NCI-H1105 treated with DMSO at 0.1 percent for 48 hours (cell line): ENCODE data around the gene DUSP22.

Experiments used
- DNase-seq: peaks from one replicate; lab custom pipeline; 2025; lab: John Stamatoyannopoulos, UW

DUSP22 gene

DNA sequence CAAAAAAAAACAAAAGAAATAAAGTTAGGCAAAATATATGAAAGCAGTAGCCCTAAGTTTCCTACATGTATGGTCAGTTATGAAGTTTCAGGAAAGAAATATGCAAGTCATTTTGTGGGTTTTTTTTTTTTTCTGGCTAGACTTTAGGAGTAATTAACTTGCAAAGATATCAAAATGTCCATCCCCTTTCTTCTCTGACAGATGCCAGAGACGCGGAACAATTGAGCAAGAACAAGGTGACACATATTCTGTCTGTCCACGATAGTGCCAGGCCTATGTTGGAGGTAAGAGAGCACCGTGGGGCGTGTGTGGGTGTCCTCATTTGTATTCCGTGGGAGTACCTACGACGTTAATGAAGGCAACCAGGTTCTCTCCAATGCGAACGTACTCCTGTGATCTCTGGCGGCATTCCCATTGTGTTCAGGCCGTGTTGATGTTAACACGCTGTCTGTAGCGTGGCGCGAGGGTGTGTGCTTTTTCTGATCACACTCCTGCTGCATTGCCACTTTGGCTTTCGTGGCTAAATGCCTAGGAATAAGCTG lies 19.5 kb downstream of the DUSP22 start:
- no peak for DNase-seq

DNA sequence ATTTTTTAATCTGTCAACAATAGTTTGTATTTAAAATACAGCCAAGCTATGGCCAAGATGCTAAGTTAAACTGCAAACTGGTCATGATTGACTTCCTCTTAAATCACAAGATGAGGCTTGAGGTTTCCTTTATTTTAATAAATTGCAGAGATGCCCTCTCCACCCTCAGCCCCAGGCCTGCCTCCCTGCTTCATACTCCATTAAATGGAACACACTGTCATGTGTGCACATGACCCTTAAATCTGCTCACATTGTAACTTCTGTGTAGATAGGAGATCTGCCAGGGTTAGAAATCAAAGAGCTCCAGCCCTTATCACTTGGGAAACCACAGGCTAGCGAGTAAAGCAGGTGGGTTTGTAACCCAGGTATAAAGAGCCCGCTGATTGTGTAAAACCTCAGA lies 20.8 kb downstream of the DUSP22 start:
- DNase-seq: no peak

DNA sequence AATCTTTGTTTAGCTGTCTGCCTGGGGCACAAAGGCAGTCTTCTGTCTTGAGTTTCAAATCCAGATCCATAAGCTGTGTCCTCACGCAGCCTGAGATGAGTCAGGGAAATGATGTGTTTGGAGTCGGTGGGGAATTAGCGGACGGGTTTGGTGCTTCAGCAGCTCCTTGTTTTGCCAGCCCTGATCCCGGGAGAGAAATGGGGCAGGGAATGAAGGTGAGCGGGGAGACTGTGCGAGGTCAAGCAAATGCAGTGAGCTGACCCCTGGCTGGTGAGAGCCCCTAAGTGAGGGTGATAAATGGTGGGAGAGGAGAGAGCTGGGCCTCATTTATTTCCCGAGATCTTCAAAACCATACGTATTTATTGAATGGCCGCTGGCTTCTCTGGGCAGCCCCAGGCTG lies 21.6 kb downstream of the DUSP22 start:
- no peak for DNase-seq

DNA sequence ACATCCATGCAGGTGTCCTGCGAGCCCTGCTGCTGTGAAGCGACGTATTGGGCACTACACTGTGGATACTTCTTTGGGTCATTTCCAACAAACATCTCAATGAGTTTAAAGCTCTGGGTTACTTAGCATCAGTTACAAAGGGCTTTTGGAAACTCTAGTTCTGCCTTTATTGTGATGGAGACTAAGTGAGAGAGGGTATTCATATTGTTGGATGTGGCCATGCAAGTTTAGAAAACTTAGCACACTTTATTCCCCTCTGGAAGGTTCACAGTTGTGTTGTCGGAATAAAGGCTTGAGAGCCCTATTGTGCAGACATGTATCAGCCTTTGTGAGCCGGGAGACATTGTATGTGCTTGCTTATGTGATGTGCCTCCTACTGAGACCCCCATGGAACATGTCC lies 22.1 kb downstream of the DUSP22 start:
- no peak for DNase-seq

DNA sequence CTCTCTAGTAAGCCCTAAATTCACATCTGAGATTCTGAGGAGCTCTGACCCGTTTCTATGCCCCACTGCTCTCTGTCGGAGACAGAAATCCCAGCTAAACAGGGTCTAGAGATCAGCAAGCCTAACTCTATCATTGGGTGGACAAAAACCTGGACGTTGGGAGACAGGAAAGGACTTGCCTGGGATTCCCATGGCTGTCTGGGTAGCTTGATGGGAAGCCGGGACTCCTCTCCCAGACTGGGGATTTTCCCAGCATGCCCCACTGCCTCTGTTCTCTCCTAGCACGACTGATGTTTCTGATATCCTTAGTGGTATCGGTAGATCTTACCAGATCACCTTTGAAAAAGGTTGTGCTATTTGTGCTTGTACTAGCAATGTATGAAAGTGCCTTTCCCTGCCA lies 22.9 kb downstream of the DUSP22 start:
- DNase-seq: no peak

DNA sequence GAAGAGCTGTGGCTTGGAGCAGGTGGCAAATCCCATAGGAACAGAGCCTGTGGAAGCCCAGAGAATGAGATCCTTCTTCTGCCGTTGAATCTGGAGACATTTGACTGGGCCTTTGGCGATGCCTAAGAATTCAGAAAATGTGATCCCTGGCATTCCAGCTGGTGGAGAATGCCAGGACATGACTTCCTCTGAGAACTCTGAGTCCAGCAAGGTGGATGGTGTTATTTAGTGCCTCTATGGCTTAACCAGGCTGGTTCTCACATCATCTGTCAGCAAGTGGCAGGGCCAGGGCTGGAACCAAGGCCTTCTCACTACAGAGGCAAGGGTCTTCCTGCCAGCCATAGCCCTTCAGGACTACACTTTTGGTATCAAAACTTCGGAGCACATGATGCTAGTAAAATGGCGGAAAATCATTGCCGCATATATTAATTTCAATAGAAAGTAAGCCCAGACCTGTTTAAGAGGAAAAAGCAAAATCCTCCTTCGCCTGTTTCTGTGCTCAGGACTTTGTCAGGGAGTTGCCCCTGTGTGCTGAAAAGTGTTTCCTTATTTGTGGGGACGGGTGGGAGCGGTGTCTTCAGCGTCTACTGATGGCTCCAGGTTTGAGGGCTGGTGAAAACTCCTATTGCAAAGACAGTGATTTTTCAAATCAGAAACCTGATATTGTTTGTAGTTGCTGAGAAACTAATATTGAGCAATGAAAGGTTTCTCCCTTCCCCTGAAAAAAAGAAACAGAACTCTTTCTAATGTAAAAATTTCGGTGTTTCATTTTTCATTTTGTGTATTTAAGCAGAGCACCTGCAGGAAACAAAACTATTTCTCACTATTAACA lies 23.9 kb downstream of the DUSP22 start:
- no peak for DNase-seq

DNA sequence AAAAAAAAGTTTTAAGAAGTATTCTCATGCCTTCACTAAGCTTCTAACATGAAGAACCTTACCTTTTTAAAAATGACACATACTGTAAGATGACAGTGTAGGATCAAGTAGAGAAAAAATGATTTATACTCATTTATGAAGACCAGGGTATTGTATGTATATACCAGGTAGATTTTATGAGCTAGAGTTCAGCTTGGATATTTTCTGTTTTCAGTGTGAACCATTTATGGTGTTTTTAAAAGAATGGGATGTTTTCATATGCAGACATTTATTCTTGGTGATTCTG lies 24.4 kb downstream of the DUSP22 start:
- no peak for DNase-seq

DNA sequence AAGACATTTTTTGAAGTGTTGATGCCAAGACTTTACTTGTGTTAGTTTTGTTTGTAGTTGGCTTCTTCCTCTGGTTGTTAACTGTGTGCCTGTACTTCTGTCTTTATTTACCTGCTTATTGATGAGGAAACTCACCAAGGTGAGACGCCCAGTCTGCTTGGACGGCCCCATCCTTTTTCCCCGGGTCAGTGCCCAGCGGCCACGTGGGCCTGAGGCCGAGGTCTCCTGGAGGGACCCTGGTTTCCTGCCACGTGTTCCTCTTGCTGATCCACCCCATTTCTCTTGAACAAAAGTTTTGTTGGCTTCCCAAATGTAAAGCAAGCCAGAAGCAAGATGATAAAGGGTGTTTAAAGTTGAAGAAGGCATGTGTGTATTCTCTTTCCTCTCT lies 24.8 kb downstream of the DUSP22 start:
- no peak for DNase-seq

DNA sequence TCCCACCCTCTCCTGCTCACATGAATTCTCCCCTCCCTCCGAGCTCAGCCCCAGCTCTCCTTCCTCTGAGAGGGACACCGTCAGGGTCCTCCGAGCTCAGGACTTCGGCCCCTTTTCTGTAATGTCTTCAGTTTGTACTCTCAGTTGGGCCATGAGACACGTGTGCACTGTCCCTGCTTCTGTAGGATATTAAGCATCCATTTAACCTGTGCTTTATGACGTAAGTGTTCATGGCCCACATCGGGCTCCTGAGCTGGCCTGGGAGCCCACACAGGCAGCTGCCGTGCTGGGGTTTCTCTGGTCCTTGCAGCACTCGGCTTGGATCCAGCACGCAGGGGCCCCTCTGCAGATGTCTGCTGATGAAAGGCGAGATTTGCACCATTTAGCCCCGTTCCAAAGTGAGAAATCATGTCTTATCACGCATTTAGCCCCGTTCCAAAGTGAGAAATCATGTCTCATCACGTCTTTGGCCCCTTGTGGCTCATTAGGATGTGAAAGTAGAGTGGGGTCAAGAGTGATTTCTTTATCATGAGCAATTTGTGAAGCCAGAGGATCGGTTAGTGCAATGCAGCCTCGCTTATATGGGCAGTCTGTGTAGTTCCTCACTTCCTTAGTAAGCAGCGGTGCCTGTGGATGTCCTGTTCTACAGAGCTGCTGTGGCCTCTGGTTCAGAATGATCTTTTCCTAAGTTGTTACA lies 25.3 kb downstream of the DUSP22 start:
- no peak for DNase-seq

DNA sequence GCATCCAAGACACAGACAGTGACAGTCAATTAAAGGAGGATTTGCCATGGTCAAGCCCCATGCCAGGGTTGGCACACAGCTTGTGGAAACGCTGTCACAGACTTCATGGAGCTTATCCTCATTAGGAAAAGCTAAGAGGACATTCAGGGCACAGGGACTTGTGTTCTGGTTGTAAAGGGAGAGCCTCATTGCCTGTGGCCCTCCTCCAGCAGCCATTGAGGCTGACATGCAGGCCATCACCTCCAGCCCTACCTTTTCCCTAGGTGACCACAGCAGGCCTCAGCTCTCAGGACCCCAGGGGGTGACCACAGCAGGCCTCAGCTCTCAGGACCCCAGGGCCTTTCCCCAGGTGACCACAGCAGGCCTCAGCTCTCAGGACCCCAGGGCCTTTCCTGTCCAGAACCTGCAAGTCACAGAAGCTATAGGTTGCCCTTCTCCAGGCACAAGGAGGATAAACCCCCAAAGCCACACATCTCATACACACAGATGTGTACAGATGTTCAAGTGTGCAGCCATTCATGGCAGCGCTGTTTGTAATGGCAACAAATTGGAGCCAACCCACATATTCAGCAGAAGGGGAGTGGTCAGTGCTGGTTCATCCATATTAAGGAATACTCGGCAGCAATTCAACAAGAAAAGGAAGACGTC lies 26.1 kb downstream of the DUSP22 start:
- DNase-seq: no peak

DNA sequence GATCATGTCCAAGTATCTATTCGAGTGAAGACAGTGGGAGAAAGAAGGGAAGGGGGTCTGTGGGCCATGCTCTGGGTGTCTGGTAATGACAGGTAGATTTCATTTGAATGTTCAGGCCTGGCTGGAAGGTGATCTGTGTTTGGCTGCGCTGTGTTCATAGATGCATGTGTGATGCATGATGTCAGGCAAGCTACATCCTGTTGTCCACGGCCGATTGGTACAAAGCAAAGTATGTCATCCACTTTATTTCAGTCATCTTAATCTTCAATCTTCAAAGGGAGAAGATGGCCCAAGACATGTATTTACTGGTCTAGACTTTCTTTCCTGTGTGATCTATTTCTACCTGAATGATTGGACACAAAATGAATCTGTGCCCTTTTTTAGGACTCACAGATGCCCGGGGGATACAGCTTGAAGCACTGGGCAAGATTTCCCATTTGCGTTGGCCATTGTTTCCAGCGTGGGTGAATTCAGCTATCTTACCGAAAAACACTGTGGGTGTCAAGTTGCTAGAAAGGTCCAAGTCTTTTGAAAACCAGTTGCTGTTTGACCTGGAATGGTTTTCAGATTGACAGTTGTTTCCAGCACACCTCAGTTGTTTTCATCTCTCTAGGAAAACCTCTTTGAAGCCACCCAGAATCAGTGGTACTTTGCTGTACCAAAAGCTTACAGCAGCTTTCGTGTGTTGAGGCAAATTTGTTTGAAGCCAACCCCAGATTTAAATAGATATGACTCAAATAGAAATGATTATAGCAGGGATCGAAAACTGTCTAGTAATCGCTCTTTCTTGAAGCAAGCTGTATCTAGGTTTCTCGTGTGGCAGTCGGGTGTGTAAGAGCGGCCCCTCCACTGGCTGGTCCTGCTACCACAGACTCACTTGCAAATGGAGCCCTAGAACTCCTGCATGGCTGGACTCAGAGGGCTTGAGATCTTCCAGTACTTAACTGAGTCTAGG lies 27.2 kb downstream of the DUSP22 start:
- no peak for DNase-seq

DNA sequence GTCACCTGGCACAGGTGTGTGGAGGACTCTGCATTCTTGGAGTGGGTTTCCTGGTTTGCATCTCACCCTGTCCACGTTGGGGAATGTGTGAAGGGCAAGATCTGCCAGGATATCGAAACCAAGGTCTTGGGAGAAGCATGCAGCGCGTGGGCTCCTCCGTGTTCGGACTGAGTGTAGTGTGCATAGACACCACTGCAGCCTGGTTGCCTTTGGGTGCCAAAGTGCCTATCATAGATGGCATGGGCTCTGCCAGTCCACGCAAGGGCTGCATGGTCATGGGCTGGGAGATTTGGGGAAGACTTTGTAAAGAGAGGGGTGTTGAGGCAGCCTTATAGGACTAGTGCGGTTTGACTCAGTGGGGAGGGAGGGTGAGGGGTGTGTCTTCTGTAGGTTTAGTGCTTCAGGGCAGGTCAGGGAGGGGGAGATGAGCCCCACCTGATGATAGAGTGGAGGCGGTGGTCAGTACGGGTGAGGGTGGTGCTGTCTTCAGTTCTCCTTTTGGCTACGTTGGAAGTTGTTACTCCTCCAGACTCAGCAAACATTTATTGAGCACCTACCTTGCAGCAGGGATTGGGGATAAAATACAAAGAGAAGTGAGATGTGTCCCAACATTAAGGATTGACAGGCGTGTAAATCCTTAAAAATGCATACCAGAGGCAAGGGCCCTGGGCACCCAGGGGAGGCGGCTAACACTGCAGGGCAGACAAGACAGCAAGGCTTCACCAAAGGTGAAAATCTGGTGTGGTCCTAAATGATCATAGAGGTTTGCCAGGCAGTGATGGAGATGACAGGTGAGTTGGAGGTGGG lies 28.3 kb downstream of the DUSP22 start:
- no peak for DNase-seq

DNA sequence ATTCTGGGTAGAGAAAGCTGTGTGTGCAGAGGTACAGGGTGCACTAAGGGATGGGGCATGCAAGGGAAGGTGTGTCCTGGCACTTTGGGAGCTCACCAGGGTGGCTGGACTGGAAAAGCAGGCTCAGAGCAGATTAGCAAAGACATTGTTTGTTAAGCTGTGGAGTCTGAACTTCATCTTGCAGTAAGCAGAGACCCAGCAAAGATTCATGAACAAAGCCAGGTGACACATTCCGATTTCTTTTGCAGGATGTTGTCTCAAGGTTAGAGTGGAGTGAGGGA lies 28.8 kb downstream of the DUSP22 start:
- DNase-seq: no peak

DNA sequence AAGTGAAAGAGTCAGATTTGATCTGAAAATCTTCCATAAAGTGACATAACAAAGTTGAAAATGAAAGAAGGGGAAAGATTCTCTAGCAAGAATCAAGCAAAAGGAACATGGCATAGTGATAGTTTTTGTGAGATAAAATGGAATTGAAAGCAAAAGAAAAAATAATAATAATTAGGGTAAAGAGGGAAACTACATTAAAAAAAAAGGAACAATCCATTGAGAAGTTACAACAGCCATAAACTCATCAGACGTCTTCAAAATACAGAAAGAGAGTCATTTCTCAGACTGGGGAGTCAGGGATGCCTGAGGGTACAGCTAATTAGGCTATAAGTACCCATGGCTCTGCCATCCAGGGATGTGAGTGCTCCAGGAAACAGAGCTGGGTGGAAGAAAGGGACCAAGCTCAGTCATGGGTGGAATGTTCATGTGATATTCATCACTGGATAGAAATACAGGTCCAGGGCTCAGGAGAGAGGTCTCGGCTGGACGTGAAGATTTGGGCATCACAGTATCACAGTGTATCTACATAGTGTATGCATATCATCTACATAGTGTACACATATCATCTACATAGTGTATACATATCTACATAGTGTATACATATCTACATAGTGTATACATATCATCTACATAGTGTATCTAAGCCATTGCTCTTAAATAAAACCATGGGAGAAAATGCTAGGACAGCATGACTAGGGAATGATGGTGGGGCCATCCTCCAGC lies 29.4 kb downstream of the DUSP22 start:
- DNase-seq: no peak

DNA sequence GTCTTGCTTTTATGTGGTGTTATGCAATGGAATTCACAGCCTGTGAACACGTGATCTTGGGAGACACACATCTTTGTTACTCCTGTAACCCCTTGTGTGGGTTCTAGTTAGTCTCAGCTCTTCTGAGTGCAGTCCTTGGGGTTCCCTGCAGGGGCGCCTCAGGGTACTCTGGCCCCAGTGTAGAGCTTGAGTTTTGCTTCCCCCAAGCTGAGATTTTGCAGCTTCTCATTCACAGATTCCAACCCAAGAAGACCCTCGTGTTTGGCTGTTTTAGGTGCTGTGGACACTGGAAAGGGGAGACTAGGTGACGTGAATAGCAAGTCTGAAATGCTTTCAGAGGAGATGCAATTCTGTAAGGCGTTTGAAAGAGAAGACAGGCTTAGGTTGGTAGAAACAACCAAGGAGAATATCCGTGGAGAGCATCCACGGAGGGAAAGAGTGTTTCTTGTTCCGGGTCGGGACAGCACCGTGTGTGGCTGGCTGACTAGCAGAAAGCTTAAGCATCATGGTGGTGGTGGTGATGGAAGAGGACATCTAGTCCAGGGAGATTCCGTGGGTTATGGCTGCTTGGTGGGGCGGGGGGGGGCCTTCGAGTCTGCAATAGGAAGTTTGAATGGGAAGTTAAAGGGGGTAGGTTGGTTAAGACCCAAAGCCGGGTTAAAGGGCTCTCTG lies 30.1 kb downstream of the DUSP22 start:
- DNase-seq: no peak

DNA sequence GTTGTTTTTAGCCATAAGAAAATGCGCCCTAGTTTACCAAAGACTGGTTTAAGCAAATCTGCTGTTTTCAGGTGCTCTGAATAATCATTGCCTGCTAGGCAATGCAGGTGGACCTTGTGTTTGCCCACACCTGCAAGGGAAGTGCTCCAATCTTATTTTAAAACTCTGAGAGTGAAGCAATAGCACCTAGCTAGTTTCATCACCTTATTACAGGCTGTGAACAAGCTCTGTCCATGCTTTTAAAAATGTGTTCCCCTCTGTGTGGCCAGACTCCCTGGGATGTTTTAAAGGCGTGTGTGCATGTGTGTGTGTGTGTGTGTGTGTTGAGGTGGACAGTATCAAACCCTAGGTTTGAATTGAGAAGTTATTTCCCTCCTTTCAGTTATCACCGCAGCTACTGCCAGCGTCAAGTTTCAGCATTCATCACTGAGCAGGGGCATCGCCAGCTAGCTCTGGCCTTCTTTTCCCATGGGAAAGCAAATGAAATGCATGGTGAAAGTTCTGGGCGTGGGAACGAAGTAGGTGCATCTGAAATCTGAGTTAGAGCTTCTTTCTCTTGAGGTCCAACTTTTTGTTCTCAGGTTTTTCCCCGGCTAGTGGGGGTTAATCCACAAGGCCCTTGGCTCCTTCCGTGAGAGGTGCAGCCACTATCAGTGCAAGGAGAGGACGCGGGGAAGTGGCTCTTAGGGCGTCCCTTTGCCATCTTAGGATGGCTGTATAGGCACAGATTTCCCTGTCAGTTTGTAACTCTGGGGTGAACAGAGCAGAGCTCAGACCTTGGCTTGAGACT lies 30.8 kb downstream of the DUSP22 start:
- DNase-seq: no peak

DNA sequence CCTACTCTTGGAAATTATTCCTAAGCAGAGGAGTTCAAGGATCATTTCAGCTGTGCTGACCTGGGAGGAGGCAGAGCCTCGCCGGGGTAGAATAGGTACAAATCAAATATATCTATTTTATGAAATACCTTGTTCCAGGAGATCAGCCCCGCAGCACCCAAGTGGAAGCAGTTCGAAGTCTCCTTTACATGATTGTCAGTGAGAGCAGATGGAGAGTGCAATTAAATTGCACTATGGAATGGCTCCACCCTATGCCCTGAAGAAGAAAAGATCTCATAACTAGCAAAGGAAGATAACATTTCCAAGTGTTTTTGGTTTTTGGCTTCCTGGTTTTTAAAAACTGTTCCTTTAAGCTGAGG lies 31.4 kb downstream of the DUSP22 start:
- no peak for DNase-seq

DNA sequence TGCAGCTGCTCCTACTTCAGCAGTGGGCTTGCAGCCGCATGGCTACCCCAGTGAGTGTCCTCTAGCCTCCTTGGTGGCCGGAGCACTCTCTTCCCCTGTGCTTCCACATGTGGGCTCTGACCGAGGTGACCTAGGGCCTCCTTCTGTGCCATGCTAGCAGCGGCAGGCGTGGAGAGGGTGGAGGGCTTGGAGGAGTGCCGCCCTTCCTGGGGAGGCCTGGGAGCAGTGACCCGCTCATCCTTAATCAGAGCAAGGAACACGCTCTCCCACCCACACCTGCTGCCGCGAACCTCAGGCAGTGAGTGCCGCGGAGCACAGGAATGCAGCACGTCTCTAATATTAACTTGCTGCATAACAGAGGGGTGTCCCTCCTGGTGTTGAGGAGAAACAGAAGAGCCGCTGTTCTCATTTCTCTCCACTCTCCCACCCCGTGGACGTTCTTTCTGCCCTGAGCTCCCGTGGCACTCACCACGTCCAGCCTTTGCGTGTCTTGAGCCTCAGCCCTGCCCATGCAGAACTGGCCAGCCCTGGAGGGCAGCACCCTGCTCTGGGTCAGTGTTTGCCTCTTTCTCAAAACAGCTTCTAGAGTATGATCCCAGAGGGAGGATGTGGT lies 31.9 kb downstream of the DUSP22 start:
- no peak for DNase-seq

DNA sequence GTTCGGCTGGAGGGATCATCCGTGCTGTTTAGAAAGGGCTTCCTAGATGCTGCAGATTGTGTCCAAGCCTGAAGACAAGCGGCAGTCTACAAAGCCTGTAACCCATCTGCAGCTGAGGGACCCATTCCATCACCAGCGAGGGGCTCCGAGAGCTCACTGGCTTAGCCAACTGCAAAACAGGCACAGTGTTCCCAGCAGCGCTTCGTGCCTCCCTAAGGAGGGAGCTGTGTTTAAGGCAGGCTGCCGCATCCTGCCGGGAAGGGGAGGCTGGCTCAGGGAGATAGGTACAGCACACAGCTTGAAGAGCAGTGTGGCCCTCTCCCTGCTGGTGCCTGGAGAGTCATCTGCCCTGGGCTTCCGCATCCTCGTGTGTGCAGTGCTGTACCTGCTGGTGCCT lies 32.4 kb downstream of the DUSP22 start:
- DNase-seq: no peak
